GM19328 (cell line): ENCODE measurements around the gene IL1RAPL1.

Experiments used
- ATAC-seq: cut with Tn5 transposase; IDR thresholded peaks from one replicate; pipeline ENCODE4 v1.9.1; 2021; ENCODE audit warnings: mild to moderate bottlenecking, moderate library complexity; ENCODE audit not compliant: unreplicated experiment

Gene IL1RAPL1

DNA sequence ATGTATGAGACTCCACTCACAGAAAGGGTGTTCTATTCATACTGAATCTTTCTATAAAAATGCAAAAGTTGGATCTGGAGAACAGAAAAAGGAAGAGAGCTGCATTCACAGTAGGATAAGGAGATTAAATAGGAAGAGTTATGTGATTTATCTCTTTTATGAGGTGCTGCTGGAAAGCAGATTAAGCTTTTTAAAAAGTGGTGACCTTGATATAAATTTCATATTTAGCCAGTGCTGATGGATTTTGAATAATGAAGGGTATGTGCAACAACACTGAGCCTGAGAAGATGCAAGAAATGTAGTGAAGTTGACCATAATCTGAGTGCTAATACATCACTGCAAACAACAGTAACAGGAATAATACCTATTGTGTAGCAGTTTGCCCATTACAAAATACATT is 795.6 kb downstream of the IL1RAPL1 start:
- ATAC-seq, result no peak

GRCh38 chrX:29388509-29388908 is 801.3 kb downstream of the IL1RAPL1 start:
- ATAC-seq, result no peak

GRCh38 chrX:29397506-29397905 is 810.3 kb downstream of the IL1RAPL1 start:
- ATAC-seq, result no peak

DNA sequence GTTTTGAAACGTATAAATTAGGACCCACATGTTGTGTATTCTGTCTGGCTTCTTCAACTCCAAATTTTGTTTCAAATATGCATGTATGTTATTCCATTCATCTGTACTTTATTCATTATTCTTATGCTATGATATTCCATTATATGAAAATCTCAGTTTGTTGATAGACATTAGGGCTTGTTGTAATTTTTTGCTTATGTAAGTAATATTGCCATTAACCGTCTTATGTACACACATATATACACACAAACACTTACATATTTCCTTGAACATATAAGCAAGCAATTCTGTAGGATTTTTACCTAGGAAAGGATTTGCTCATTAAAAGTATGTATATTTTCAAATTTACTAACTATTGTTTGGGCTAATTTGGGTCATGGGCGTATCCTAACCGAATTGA is 820.1 kb downstream of the IL1RAPL1 start:
- ATAC-seq, result no peak

DNA sequence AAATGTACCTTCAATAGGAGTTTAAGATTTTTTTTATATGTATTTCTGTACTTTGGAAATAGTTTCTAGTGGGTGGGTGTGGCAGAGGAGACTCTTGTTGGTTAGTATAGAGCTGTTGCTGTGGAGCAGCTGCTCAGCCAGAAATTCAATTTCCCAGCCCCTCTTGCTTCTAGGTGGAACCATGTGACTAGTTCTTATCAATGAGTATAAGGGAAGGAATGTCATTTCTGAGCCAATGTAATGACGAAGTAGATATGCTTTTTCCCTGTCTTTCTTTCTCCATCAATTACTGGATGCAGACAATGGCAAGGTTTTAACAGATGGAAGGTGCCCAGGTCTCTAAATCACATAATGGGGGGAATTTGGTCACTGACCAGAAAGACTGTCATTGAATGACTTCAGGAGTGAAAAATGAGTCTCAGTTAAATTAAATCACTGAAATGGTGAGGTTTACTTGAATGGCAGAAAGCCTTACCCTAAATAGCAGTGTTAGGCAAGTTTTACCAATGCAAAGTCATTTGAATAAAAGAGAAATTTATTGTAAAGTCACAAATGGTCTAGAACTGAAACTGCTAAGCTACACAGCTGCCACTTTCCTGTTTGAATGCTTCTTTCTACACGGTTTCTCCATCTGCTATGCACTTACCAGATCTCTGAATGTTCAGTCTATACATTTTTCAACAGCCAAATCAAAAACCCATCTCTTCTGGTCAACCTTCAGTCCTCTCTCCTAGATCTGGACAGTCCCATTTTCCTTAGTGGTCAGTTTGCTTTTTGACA is 832.7 kb downstream of the IL1RAPL1 start:
- ATAC-seq, result no peak

DNA sequence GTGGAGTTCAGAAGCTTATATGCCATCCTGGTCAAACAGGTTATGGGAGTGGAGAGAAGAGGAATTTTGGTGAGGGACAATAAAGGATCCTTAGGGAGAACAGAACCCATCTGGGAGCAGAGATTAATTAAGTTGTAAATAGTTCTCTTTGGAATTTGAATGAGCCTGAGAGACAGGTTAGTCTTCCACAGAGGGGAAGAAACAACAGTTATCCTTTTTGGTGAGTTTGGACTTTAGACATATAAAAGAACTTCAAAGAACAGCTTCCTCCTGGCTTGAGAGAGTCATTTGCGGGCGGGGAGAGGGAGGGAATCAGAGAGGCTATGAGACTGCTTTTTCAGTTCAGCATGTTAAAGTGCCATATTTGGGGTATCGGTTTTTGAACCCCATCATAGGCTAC is 834.8 kb downstream of the IL1RAPL1 start:
- no peak for ATAC-seq

DNA sequence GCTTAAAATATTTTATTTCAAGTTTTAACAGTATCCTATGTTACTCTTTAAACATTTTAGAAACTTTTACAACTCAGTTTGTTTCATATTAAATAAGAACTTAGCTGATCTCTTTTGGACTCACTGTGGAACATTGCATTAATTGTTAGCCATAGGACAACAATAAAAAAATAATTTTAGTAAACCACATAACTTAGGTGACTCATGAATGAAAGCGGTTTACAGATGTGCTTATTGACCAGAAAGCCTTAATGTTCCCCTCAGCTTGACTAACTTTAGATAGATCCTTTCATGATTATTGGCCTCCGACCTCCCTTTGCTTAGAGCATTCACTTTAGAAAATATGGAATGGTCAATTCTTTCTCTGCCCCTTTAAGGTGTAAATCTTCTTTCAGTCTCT is 844.6 kb downstream of the IL1RAPL1 start:
- no peak for ATAC-seq

- ATAC-seq, result no peak
Observed at GRCh38 chrX:29432534-29432933, 845.3 kb downstream of the IL1RAPL1 start.

GRCh38 chrX:29434939-29435338 is 847.7 kb downstream of the IL1RAPL1 start:
- ATAC-seq, result no peak

GRCh38 chrX:29435396-29435795 is 848.1 kb downstream of the IL1RAPL1 start:
- ATAC-seq, result no peak

- ATAC-seq, result no peak
Observed at GRCh38 chrX:29447867-29448266, 860.6 kb downstream of the IL1RAPL1 start.

- peak; percentile 60 for ATAC-seq
Observed at GRCh38 chrX:29453333-29453732, 866.1 kb downstream of the IL1RAPL1 start.

GRCh38 chrX:29455702-29456101 is 868.5 kb downstream of the IL1RAPL1 start:
- ATAC-seq, result no peak

GRCh38 chrX:29461039-29461438 is 873.8 kb downstream of the IL1RAPL1 start:
- ATAC-seq, result no peak

- ATAC-seq, result no peak
Observed at GRCh38 chrX:29466456-29466855, 879.2 kb downstream of the IL1RAPL1 start.

DNA sequence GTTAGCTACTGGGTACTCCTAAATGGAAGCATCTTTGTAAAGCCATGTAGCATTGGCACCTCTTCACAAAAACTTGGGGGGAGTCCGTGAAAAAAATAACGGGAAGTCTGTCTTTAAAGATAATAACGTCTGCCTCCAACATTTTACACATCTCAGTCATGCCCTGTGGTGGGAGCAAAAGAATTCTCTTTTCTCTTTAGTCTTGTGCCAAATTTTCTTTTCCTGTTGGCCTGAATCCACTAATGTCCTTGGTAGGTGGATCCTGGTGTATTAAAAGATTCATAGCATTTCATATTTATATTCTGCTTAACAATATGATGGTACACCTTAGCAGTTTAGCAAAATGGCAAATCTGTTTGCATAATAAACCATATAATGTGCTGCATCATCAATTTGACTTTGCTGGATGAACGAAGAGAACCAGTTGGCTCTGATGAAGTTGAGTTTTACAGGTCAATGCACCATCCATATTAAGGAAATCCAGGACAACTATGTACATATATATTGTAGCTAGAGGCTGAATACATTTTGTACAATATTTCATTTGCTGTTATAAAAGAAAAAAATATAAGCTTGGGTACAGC is 881.8 kb downstream of the IL1RAPL1 start:
- no peak for ATAC-seq

DNA sequence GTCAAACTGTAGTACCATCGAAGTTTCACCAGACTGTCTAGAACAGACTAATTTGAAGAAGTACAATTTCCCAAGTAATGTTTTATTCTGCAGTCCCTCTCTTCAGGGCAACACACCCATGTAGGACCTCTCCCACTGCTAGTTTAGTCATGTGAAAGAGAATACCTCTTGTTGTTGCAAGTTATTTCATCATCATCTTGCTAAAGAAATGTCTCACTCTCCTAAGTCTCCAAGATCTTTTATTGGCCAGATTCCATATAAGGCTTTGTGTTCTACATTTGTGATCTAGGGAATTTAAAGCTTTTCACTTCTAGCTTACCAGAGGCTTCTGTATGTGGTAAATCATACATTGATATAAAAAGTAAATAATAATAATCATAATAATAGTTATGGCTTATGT is 882.8 kb downstream of the IL1RAPL1 start:
- no peak for ATAC-seq

DNA sequence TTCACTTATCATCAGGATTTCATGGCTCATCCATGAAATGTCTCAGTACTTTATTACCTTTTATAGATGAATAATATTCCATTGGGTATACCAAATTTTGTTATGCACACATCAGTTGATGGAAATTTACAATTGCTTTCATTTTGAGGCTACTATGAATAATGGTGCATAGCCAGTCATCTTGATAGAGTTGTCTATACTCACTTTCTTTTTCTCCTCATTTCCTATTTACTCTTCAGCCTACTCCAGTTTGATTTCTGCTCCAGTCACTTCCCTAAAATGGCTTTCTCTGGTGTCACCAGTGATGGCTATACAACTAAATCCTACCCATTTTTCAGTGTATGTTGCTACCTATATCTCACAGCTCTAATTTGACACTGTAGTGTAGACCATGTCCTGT is 884.6 kb downstream of the IL1RAPL1 start:
- no peak for ATAC-seq

DNA sequence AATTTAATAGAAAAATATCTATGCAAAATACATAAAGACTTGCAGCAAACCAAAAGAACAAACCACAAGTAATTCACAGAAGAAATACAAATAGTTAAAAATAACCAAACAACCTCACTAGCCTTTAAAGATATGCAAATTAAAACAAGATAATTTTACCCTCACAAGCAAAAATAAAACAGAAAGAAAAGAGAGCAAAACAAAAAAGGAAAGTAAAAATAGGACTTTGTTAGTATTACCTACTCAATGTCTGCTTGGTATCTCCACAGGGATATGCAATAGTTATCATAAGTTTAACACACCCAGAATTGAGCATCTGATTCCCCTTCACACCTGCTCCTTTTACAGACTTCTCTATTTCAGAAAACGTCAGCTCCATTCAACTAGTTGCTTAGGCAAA is 890.6 kb downstream of the IL1RAPL1 start:
- peak; percentile 59 for ATAC-seq

DNA sequence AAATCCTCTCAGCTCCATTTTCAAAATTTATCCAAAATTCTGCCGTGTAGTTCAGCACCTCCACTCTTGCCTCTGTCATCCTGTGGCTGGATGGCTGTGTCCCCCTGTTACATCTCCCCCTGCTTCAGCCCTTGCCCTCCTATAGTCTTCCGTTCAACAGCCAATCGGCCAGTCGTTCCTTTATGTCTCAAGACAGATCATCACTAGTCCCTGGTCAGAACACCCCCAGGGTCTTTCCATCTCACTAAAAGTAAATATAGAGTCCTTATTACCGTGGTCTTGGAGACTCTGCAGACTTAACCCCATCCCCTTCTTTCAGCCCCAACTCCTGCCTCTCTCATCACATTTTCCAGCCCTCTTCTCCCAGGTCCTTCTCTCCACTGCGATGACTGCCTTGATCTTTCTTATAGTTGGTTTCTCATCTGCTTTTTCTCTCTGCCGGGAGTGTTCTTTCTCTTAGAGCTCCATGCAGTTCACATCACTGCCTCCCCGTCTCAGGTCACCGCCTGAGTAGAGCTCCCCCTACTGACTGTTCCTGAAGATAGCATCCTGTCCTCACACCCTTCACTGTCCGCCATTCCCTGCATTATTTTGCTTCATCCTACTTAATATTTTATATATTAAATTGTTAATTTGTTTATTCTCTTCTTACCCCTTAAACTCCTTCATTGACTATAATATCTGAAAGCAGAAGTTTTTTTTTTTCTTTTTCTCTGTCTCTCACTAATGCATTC is 891.3 kb downstream of the IL1RAPL1 start:
- ATAC-seq, result peak; percentile 69

GRCh38 chrX:29487214-29487613 is 900.0 kb downstream of the IL1RAPL1 start:
- ATAC-seq, result no peak

- ATAC-seq, result no peak
Observed at GRCh38 chrX:29487714-29488113, 900.5 kb downstream of the IL1RAPL1 start.
